ENCODE data around the gene CREB5.
"Not testable (repeated sequence)": the region's sequence is repeated elsewhere in the genome, so short reads cannot be mapped to it uniquely, and the experiment has no call there.

Gene CREB5

GRCh38 chr7:28588602-28589001 is 176.3 kb downstream of the CREB5 start:
- no peak for DNase-seq

GRCh38 chr7:28591041-28591674 is 178.8 kb downstream of the CREB5 start:
- DNase-seq, result no peak

- no peak for DNase-seq
Observed at GRCh38 chr7:28591725-28592349, 179.5 kb downstream of the CREB5 start.

GRCh38 chr7:28592861-28593260 is 180.5 kb downstream of the CREB5 start:
- no peak for DNase-seq

- DNase-seq, result no peak
Observed at GRCh38 chr7:28595076-28595475, 182.8 kb downstream of the CREB5 start.

GRCh38 chr7:28595801-28596200 is 183.5 kb downstream of the CREB5 start:
- DNase-seq, result no peak

GRCh38 chr7:28596245-28596935 is 184.1 kb downstream of the CREB5 start:
- DNase-seq, result no peak

- DNase-seq, result no peak
Observed at GRCh38 chr7:28597284-28597683, 185.0 kb downstream of the CREB5 start.

GRCh38 chr7:28598037-28598436 is 185.7 kb downstream of the CREB5 start:
- not testable (repeated sequence) for DNase-seq

GRCh38 chr7:28598586-28598985 is 186.3 kb downstream of the CREB5 start:
- no peak for DNase-seq

- DNase-seq, result no peak
Observed at GRCh38 chr7:28599411-28599810, 187.1 kb downstream of the CREB5 start.

- no peak for DNase-seq
Observed at GRCh38 chr7:28602282-28602681, 190.0 kb downstream of the CREB5 start.

GRCh38 chr7:28605427-28606085 is 193.2 kb downstream of the CREB5 start:
- DNase-seq, result no peak

- no peak for DNase-seq
Observed at GRCh38 chr7:28606421-28606820, 194.1 kb downstream of the CREB5 start.

GRCh38 chr7:28607855-28608193 is 195.5 kb downstream of the CREB5 start:
- no peak for DNase-seq

GRCh38 chr7:28608237-28608656 is 195.9 kb downstream of the CREB5 start:
- no peak for DNase-seq

- no peak for DNase-seq
Observed at GRCh38 chr7:28608731-28609130, 196.4 kb downstream of the CREB5 start.

GRCh38 chr7:28609608-28610007 is 197.3 kb downstream of the CREB5 start:
- no peak for DNase-seq

GRCh38 chr7:28611399-28611897 is 199.1 kb downstream of the CREB5 start:
- DNase-seq, result not testable (repeated sequence)

GRCh38 chr7:28613262-28613661 is 200.9 kb downstream of the CREB5 start:
- no peak for DNase-seq

- no peak for DNase-seq
Observed at GRCh38 chr7:28615091-28615490, 202.8 kb downstream of the CREB5 start.

GRCh38 chr7:28617308-28617880 is 205.1 kb downstream of the CREB5 start:
- DNase-seq, result no peak

- no peak for DNase-seq
Observed at GRCh38 chr7:28618383-28618782, 206.1 kb downstream of the CREB5 start.

Measured in CD4-positive, alpha-beta T cell treated with Interleukin-4 for 4 hours (primary cell).